Measurements from ENCODE around the gene ZNF492.
"Not testable (repeated sequence)": the region's sequence is repeated elsewhere in the genome, so short reads cannot be mapped to it uniquely, and the experiment has no call there.

ZNF492 gene

GRCh38 chr19:22633706-22634449, at the start of gene ZNF492:
Gene ZNF492, plus strand, starts transcription at chr19:22634324. Its CDS starts 19,076 bp downstream, at chr19:22653400.
- Mint-ChIP-seq H3K27ac (peak within 1 kb of the TSS; percentile 54), H3K4me3 (peak within 1 kb of the TSS; percentile 70)
- DNase-seq (ENCODE audit: low spot score in 2 of 2) (peak; percentile 3 to 72), ATAC-seq (peak; percentile 88)
- not testable (repeated sequence) for H3K9me3 Mint-ChIP-seq, H3K4me1 Mint-ChIP-seq, H3K36me3 Mint-ChIP-seq

GRCh38 chr19:22595422-22595821, 38.7 kb upstream of the ZNF492 start:
- Mint-ChIP-seq H3K4me1 (no peaks in the 10 kb centered on the region), H3K4me3 (no peak overlapping the region), H3K27ac (no peak overlapping the region), H3K9me3 (peaks cover 17% of the 10 kb centered on the region), H3K36me3 (no peaks in the 10 kb centered on the region)
- DNase-seq (ENCODE audit: low spot score in 2 of 2) (peak in 1 of 2 donors; percentile 15), ATAC-seq (no peak)

- no peak for ATAC-seq
- Mint-ChIP-seq H3K4me3 (no peak overlapping the region), H3K9me3 (peaks cover 16% of the 10 kb centered on the region)
These were observed 38.2 kb upstream of the ZNF492 start for GRCh38 chr19:22595918-22596341.

GRCh38 chr19:22600690-22601648, 33.2 kb upstream of the ZNF492 start:
- Mint-ChIP-seq H3K4me3 (no peak overlapping the region), H3K36me3 (no peaks in the 10 kb centered on the region), H3K9me3 (peaks cover 15% of the 10 kb centered on the region), H3K4me1 (no peaks in the 10 kb centered on the region), H3K27ac (no peak overlapping the region)
- no peak for ATAC-seq
- DNase-seq (ENCODE audit: low spot score in 2 of 2): no peak

More at GRCh38 chr19:22595918-22596341, 38.2 kb upstream of the ZNF492 start:
- no peaks in the 10 kb centered on the region for H3K4me1 Mint-ChIP-seq
- H3K36me3 Mint-ChIP-seq: no peaks in the 10 kb centered on the region
- no peak overlapping the region for H3K27ac Mint-ChIP-seq
- peak in 1 of 2 donors; percentile 17 for DNase-seq (ENCODE audit: low spot score in 2 of 2)

- peaks cover 17% of the 10 kb centered on the region for H3K9me3 Mint-ChIP-seq
- H3K27ac Mint-ChIP-seq: no peak overlapping the region
- no peaks in the 10 kb centered on the region for H3K36me3 Mint-ChIP-seq
- DNase-seq (ENCODE audit: low spot score in 2 of 2) (peak in 1 of 2 donors; percentile 13), ATAC-seq (no peak)
- no peak overlapping the region for H3K4me3 Mint-ChIP-seq
- H3K4me1 Mint-ChIP-seq: no peaks in the 10 kb centered on the region
These were observed 32.1 kb upstream of the ZNF492 start for GRCh38 chr19:22601906-22602630.

DNA sequence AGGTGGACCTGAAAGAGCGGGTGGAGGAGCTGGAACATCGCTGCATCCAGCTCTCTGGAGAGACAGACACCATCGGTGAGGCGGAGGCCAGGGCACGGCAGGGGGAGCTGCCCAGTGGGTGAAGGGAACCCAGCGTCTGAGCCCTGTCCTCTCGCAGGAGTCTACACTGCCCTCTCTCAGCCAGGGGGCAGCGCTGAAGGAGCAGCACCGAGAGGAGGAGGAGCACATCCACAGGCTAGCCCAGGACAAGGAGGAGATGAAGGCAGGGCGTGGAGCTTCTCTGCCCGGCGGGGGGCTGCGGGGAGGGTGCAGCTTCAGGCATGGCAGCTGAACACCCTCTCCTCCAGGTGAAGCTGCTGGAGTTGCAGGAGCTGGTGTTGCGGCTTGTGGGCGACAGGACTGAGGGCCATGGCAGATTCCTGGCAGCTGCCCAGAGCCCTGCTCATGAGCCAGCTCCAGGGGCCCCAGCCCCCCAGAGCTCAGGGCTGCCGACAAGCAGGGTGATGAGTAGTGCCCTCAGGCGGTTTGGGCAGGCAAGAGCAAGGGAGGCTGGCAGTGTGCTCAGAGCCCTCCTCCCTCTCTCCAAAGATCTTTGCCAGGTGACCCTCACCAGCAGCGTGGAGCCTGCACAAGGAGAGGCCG, 31.4 kb upstream of the ZNF492 start:
- no peaks in the 10 kb centered on the region for H3K36me3 Mint-ChIP-seq
- peaks cover 17% of the 10 kb centered on the region for H3K9me3 Mint-ChIP-seq
- DNase-seq (ENCODE audit: low spot score in 2 of 2) (peak in 1 of 2 donors; percentile 12), ATAC-seq (no peak)
- H3K4me3 Mint-ChIP-seq: no peak overlapping the region
- H3K4me1 Mint-ChIP-seq: no peaks in the 10 kb centered on the region
- H3K27ac Mint-ChIP-seq: no peak overlapping the region

DNA sequence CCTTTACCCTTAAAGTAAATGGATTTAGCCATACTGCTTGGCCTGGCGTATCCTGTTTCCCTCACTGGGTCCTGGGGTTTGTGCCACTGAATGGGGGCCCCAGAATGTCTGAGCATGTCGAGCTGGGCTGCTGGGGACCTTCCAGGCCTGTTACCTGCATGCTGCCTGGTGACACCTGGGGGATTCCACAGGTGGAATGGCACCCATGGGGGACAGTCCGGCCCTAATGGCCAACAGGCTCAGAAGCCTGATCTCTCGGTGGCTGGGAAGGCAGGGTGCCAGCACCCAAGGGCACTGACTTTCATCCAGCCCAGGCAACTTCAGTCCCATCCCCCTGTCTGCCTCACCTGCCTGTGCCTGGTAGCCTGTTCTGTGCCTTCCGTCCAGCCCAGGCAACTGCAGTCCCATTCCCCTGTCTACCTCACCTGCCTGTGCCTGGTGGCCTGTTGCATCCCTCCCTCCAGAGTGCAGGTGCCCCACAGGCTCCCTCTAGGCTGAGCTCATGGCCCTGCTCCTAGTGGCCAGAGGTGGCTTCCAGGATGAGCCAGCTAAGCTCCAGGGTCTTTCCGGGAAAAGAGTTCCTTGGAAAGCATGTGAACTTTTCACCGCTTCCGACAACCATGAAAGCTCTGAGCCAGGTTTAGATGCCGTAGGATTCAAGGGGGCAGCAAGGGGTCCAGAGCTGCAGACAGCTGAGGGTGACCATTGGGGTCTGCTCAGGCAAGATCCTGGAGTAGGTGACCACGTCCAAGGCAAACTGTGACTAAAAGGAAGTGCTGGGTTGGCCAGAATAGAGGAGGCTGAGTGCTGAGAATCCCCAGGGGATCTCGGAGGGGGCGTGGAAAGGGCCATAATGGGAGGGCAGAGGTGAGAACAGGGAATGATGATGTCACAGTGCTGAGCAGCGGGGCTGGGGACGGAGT, 30.3 kb upstream of the ZNF492 start:
- Mint-ChIP-seq H3K4me3 (no peak overlapping the region), H3K36me3 (no peaks in the 10 kb centered on the region), H3K9me3 (peaks cover 12% of the 10 kb centered on the region), H3K4me1 (no peaks in the 10 kb centered on the region), H3K27ac (no peak overlapping the region)
- DNase-seq (ENCODE audit: low spot score in 2 of 2): peak in 1 of 2 donors; percentile 17
- no peak for ATAC-seq

DNA sequence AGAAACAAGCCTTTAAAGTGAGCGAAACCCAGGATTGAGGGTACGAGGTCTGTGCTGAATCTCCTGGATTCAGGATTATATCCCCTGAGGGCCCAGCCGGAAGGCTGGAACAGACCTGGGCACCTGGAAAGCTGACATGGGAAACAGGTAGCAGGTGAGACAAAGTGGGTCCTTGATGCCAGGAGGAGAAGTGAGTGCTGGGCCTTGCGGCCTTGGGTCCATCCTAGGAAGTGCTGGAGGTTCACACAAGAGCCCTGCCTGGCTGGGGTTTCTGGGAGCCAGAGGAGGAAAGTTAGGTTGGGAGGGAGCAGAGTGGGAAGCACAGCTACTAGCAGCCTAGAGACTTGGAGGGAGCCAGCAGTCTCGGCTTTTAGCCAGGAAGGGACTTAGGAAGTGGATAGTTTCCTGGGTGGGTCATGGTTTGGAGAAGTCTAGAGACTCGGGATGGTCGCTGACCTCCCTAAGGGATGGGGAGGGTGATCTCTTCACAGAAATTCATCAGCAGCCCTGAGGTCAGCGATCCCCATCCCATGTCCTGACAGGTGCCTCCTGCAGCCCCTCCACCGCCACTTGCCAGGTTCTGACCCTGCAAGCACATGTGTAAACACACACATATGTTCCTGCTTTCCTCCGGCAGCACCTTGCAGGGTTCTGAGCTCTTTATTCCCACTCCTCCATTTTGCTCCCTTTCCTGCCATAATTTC, 29.4 kb upstream of the ZNF492 start:
- H3K4me3 Mint-ChIP-seq: no peak overlapping the region
- no peaks in the 10 kb centered on the region for H3K36me3 Mint-ChIP-seq
- DNase-seq (ENCODE audit: low spot score in 2 of 2): no peak
- ATAC-seq: no peak
- H3K9me3 Mint-ChIP-seq: peaks cover 7% of the 10 kb centered on the region
- no peak overlapping the region for H3K27ac Mint-ChIP-seq
- H3K4me1 Mint-ChIP-seq: no peaks in the 10 kb centered on the region

DNA sequence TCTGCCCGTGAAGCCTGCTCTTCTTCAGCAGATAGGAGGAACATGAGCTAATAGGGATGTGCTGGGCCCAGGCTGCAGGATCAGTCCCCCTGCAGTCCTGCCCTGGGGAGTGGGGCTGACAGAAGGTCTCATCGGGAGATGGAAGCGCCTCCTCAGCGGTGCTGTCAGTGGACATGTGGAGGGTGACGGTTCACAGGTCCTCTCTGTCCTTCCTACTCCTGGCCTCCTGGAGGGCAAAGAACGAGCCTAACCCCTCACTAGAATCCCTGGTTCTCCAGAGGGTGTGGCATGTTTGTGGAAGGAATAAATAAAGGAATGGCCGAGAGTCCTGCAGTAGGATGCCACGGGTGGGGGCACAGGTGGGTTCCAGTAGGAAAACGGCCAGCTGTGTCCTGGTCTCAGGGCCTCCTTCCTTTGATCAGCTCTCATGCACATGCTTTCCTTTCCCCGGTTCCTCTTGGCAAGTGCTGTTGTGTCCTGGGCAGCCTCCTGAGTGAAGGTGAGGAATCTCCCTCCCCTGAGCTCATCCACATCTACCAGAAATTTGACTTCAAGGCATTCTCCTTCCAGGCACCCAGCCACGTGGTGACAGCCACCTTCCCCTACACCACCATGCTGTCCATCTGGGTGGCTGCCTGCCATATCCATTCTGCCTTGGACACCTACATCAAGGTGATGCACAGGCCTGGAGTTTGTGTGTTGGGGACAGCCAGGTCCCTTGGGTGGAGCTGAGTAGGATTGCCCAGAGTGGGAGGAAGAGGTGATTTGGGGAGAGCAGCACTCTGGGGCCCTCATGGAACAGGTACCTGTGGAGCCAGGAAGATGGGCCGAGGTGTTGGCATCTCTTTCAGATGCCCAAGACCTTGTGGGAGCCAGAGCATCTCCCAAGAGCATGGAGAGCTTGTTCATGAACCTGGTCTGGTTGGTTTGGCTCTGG, 28.6 kb upstream of the ZNF492 start:
- Mint-ChIP-seq H3K9me3 (peaks cover 9% of the 10 kb centered on the region), H3K36me3 (no peaks in the 10 kb centered on the region)
- no peak for ATAC-seq

DNA sequence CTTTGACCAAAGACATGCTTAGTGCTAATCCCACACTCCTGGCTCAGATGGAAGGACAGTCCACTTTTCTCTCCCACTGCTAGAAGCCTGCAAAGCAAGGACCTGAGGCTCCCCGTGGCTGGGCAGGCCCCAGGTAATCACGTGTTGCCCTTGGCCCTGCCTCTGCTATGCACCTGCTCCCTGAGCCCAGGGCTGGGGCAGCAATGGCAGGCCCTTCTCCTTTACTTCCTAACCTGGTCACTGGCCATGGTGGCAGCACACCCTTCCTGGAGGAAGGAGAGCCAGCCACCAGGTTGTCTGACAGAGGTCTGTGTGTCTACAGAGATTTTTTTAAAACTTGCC, 27.9 kb upstream of the ZNF492 start:
- no peaks in the 10 kb centered on the region for H3K36me3 Mint-ChIP-seq
- ATAC-seq (no peak), DNase-seq (ENCODE audit: low spot score in 2 of 2) (peak in 1 of 2 donors; percentile 12)
- peaks cover 8% of the 10 kb centered on the region for H3K9me3 Mint-ChIP-seq
- no peak overlapping the region for H3K27ac Mint-ChIP-seq
- no peak overlapping the region for H3K4me3 Mint-ChIP-seq
- H3K4me1 Mint-ChIP-seq: no peaks in the 10 kb centered on the region

More for the DNA sequence above, 28.6 kb upstream of the ZNF492 start:
- H3K4me3 Mint-ChIP-seq: no peak overlapping the region
- H3K4me1 Mint-ChIP-seq: no peaks in the 10 kb centered on the region
- peak in 1 of 2 donors; percentile 29 for DNase-seq (ENCODE audit: low spot score in 2 of 2)
- H3K27ac Mint-ChIP-seq: no peak overlapping the region

GRCh38 chr19:22606954-22607652, 27.0 kb upstream of the ZNF492 start:
- Mint-ChIP-seq H3K27ac (no peak overlapping the region), H3K36me3 (no peaks in the 10 kb centered on the region), H3K9me3 (peaks cover 7% of the 10 kb centered on the region), H3K4me1 (no peaks in the 10 kb centered on the region), H3K4me3 (no peak overlapping the region)
- DNase-seq (ENCODE audit: low spot score in 2 of 2): peak in 1 of 2 donors; percentile 30
- no peak for ATAC-seq

All from stimulated activated effector memory CD8-positive, alpha-beta T cell treated with anti-CD3 and anti-CD28 coated beads, Interleukin-12 subunit alpha, Interleukin-12 subunit beta, amount 100 ng/mL, for 72 hours (primary cell).